Measurements from ENCODE around the gene DLG5. TPM values are rescaled to one million over a fixed set of nuclear protein-coding genes. Genes with fewer than 3 reads are reported as not detected.

Gene DLG5
- total RNA-seq, 1 donor from 2014 or later = 1.1 TPM

DNA sequence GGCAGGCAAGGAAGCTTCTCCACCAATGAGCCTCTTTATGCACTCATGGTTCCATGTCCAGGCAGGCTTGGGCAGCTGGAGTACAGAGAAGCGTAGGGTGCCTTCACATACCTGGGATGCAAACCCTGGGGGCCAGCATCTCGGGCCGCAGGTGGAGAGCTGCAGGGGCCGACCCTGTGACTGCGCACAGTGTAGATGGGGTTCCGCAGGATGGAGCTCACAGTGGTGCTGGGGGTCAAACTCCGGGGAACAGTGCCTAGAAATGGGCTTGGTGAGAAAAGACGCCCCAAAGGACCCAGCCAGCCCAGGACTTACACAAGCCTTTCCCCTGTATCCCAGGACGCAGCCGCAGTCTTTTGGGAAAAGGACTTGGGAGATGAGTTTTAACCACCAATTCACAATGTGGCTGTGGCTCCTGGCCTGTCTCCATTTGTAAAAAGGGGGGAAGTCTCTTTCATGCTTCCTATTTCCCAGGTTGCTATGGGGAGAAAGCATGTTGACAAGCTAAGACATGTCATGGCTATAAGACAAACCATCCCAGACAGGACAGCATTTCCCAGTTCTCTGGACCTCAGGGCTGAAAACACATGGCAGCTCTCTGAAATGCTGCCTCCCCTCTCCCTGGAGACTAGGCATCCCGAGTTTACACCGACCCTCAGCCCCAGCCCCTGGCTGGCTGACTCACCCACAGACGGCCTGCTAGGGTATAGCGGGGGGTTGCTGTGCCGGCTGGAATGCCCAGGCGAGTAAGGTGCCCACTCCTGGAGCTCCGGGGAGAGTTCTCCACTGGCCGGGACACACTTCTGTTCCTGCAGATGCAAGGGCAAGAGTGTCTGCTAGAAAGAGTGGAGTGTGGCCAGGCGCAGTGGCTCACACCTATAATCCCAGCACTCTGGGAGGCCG, 107.1 kb downstream of the DLG5 start:
- TF ChIP-seq, protein P1, sequence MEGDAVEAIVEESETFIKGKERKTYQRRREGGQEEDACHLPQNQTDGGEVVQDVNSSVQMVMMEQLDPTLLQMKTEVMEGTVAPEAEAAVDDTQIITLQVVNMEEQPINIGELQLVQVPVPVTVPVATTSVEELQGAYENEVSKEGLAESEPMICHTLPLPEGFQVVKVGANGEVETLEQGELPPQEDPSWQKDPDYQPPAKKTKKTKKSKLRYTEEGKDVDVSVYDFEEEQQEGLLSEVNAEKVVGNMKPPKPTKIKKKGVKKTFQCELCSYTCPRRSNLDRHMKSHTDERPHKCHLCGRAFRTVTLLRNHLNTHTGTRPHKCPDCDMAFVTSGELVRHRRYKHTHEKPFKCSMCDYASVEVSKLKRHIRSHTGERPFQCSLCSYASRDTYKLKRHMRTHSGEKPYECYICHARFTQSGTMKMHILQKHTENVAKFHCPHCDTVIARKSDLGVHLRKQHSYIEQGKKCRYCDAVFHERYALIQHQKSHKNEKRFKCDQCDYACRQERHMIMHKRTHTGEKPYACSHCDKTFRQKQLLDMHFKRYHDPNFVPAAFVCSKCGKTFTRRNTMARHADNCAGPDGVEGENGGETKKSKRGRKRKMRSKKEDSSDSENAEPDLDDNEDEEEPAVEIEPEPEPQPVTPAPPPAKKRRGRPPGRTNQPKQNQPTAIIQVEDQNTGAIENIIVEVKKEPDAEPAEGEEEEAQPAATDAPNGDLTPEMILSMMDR (IDR thresholded peaks at IDR 0.05) = no peak
- Mint-ChIP-seq H3K4me1 (no peaks in the 10 kb centered on the region), H3K36me3 (ENCODE audit: low read depth) (no peaks in the 10 kb centered on the region), H3K4me3 (no peak overlapping the region), H3K27me3 (no peaks in the 10 kb centered on the region), H3K9me3 (no peaks in the 10 kb centered on the region), H3K27ac (no peak overlapping the region)
- no peak for ATAC-seq (ENCODE audit: low read depth)
- intact Hi-C loops (cut with micrococcal nuclease) = no loop called here
- no peak for DNase-seq
- POLR2A ChIA-PET = no interaction called here
- CTCF ChIA-PET = no interaction called here

DNA sequence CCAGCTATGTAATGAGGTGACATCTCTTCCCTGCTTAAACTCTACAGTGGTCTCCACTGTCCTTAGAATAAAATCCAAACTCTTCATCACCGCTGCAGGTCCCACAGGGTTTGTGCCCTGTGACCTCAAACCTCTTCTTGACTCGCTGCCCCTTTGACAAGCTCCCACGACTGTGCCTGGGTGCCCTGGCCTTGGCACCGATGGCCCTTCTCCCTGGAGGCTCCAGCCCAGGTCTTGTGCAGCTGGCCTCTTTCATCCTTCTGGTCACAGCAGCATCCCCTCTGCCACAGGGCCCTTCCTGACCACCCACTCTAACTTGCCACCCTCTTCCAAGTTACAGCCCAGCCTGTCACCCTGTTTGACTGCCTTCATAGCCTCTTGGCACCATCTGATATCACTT, 108.2 kb downstream of the DLG5 start:
- ATAC-seq (ENCODE audit: low read depth) = no peak

DNA sequence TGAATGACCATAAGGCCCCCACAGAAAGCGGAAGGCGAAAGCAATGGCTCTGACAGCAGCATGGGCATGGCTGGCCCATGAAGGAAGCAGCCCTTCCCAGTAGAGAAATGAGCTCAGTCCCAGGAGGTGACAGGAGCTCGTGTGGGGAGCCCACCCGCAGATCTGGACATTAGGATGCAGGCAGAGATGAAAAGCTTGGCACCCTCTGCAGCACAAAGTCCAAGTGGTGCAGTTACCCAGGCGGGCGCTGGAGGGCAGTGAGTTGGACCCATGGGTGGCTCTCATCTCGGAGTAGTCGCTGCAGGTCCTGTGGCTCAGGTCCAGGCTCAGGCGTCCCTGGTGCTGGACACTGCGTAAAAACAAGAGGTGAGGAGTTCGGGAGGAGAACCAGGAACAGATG, 109.0 kb downstream of the DLG5 start:
- no peak for ATAC-seq (ENCODE audit: low read depth)
- Mint-ChIP-seq H3K36me3 (ENCODE audit: low read depth) (no peaks in the 10 kb centered on the region), H3K4me1 (no peaks in the 10 kb centered on the region), H3K4me3 (no peak overlapping the region), H3K9me3 (no peaks in the 10 kb centered on the region), H3K27ac (no peak overlapping the region), H3K27me3 (no peaks in the 10 kb centered on the region)
- TF ChIP-seq, protein P1 (IDR thresholded peaks at IDR 0.05) = no peak
- ChIA-PET CTCF (no interaction called here), POLR2A (no interaction called here)
- no peak for DNase-seq
- intact Hi-C loops (cut with micrococcal nuclease) = no loop called here

More for the DNA sequence above, 108.2 kb downstream of the DLG5 start:
- H3K36me3 Mint-ChIP-seq (ENCODE audit: low read depth) = no peaks in the 10 kb centered on the region
- no peak overlapping the region for H3K27ac Mint-ChIP-seq
- ChIA-PET CTCF (no interaction called here), POLR2A (no interaction called here)
- no peaks in the 10 kb centered on the region for H3K27me3 Mint-ChIP-seq
- TF ChIP-seq, protein P1 (IDR thresholded peaks at IDR 0.05) = no peak
- intact Hi-C loops (cut with micrococcal nuclease) = no loop called here
- H3K4me3 Mint-ChIP-seq = no peak overlapping the region
- no peaks in the 10 kb centered on the region for H3K4me1 Mint-ChIP-seq
- H3K9me3 Mint-ChIP-seq = no peaks in the 10 kb centered on the region
- DNase-seq = no peak

DNA sequence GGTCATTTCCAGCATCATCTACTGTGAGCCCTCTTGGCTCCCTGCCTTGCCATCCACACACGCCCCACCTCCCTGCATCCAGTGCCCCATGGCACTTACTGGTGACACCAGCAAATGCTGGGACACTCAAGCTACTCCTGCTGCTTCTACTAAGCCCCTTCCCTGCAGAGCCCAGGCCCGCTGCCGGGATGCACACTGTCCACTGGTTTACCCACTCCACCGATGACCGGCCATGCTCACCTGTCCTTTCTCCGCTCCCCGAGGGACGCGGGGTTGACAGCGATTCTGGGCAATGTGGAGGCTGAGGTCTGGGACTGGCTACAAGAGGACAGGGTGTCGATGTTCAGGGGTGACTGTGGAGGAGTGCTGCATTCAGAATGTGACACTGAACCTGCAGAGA, 110.2 kb downstream of the DLG5 start:
- ChIA-PET POLR2A (no interaction called here), CTCF (no interaction called here)
- ATAC-seq (ENCODE audit: low read depth) (no peak), DNase-seq (no peak)
- no peak overlapping the region for H3K27ac Mint-ChIP-seq
- H3K4me3 Mint-ChIP-seq = no peak overlapping the region
- TF ChIP-seq, protein P1 (IDR thresholded peaks at IDR 0.05) = no peak
- H3K36me3 Mint-ChIP-seq (ENCODE audit: low read depth) = no peaks in the 10 kb centered on the region
- H3K27me3 Mint-ChIP-seq = no peaks in the 10 kb centered on the region
- intact Hi-C loops (cut with micrococcal nuclease) = no loop called here
- no peaks in the 10 kb centered on the region for H3K4me1 Mint-ChIP-seq
- H3K9me3 Mint-ChIP-seq = no peaks in the 10 kb centered on the region

DNA sequence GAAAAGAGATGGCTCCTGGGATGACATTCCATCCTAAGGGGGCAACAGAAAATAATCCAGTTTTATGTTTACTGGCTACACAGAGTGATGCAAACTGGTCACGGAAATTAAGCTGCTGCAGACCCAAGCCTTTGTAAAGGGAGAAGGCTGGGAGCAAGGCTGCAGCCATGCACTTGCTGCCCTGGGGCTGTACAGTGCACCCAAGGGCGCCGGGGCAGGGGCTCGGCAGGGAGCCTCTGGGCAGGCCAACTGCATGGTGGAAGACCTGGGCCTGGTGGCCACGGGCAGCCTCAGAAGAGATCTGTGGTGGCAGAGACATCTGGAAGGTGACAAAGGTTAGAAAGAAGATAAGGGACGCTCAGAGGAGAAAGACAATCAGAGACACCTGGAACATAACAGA, 113.8 kb downstream of the DLG5 start:
- ATAC-seq (ENCODE audit: low read depth) (no peak), DNase-seq (no peak)
- TF ChIP-seq, protein P1 (IDR thresholded peaks at IDR 0.05) = no peak
- intact Hi-C loops (cut with micrococcal nuclease) = no loop called here
- H3K36me3 Mint-ChIP-seq (ENCODE audit: low read depth) = no peaks in the 10 kb centered on the region
- ChIA-PET POLR2A (no interaction called here), CTCF (no interaction called here)
- H3K4me1 Mint-ChIP-seq = no peaks in the 10 kb centered on the region
- H3K4me3 Mint-ChIP-seq = no peak overlapping the region
- no peaks in the 10 kb centered on the region for H3K27me3 Mint-ChIP-seq
- no peak overlapping the region for H3K27ac Mint-ChIP-seq
- H3K9me3 Mint-ChIP-seq = no peaks in the 10 kb centered on the region

Data from activated B cell treated with CpG ODN at 0.5 μM for 24 hours (primary cell).